K562 (cell line): ENCODE measurements around the gene C11orf91. TPM values are rescaled to one million over a fixed set of nuclear protein-coding genes. Genes with fewer than 3 reads are reported as not detected.

Experiments used
- ASH1L ChIP-seq: fragments of 450-650 bp; IDR thresholded peaks from 2 replicates; pipeline ENCODE4 v1.6.1; 2018; ENCODE audit warnings: borderline replicate concordance, mild to moderate bottlenecking, low read depth; ENCODE audit not compliant: partially characterized antibody
- DIDO1 ChIP-seq: fragments of 450-650 bp; IDR thresholded peaks from 2 replicates; pipeline ENCODE4 v1.6.1; 2016; ENCODE audit warnings: low read depth, missing biosample characterization, missing genetic modification characterization
- ERF ChIP-seq: fragments of 450-650 bp; formaldehyde crosslinking; IDR thresholded peaks from 2 replicates; pipeline ENCODE4 v1.4.0; 2020; ENCODE audit warnings: mild to moderate bottlenecking, mixed read lengths
- EZH2 ChIP-seq: IDR thresholded peaks from 2 replicates; pipeline ENCODE4 v1.6.1; 2012; ENCODE audit warnings: low read depth, mild to moderate bottlenecking, inconsistent platforms, low read length, borderline replicate concordance
- FOXM1 ChIP-seq, 2 experiments: fragments of 450-650 bp in 1 of 2; sonication (generic) in 1 of 2; formaldehyde crosslinking in 1 of 2; IDR thresholded peaks; 2 replicates each; pipeline versions ENCODE4 v1.6.1 to v1.9.0; 2017 to 2022; ENCODE audit warnings: low read depth in 2 of 2, mild to moderate bottlenecking in 2 of 2, missing genetic modification reagents in 1 of 2, moderate library complexity in 1 of 2
- GABPA ChIP-seq: fragments of 200-800 bp; sonication (Bioruptor generic); conservative IDR thresholded peaks from 2 replicates; pipeline ENCODE4 v1.6.1; 2016; ENCODE audit warnings: low read depth, missing genetic modification characterization, missing compliant biosample characterization
- MBD2 ChIP-seq: sonication (generic); IDR thresholded peaks from 2 replicates; pipeline ENCODE4 v1.6.1; 2016; ENCODE audit warnings: low read depth, borderline replicate concordance
- MTA3 ChIP-seq: fragments of 450-650 bp; formaldehyde crosslinking; IDR thresholded peaks from 2 replicates; pipeline ENCODE4 v1.6.1; 2017; ENCODE audit warnings: mild to moderate bottlenecking, borderline replicate concordance
- NFIX ChIP-seq: fragments of 250-450 bp; sonication (Bioruptor Pico); IDR thresholded peaks from 2 replicates; pipeline ENCODE4 v1.4.0; 2020; ENCODE audit warnings: low read depth, mild to moderate bottlenecking, moderate library complexity
- PHF20 ChIP-seq: fragments of 450-650 bp; IDR thresholded peaks from 2 replicates; pipeline ENCODE4 v1.6.1; 2018; ENCODE audit not compliant: partially characterized antibody
- PHTF2 ChIP-seq: fragments of 250-450 bp; sonication (Bioruptor Pico); IDR thresholded peaks from 2 replicates; pipeline ENCODE4 v1.5.0; 2021; ENCODE audit warnings: mild to moderate bottlenecking
- RB1 ChIP-seq: fragments of 450-650 bp; IDR thresholded peaks from 2 replicates; pipeline ENCODE4 v1.6.1; 2017; ENCODE audit warnings: low read depth, mild to moderate bottlenecking
- ZNF41 ChIP-seq: fragments of 250-450 bp; sonication (Bioruptor Pico); conservative IDR thresholded peaks from 2 replicates; pipeline ENCODE4 v1.4.0; 2020; ENCODE audit warnings: mild to moderate bottlenecking
- ZNF668 ChIP-seq: fragments of 250-450 bp; sonication (Bioruptor Pico); IDR thresholded peaks from 2 replicates; pipeline ENCODE4 v1.8.0; 2022; ENCODE audit warnings: mild to moderate bottlenecking, inconsistent platforms
- ZNF695 ChIP-seq: fragments of 450-650 bp; formaldehyde crosslinking; IDR thresholded peaks from 2 replicates; pipeline ENCODE4 v1.4.0; 2020; ENCODE audit warnings: mild to moderate bottlenecking, moderate library complexity
- polyA plus RNA-seq, 8 experiments: library from polyadenylated mRNA; depleted of rRNA in 4 of 8; stranded (reverse) in 5 of 8; unstranded in 3 of 8; fragments of >200 nt; fragmentation: Nextera tagmentation in 2 of 8; fragmentation: Illumina TruSeq in 1 of 8; extraction: Ambion mirVana in 2 of 8; extraction: Trizol in 1 of 8; gene quantifications; 2 replicates each; pipeline versions ENCODE4 v1.2.1 to v1.2.3, GENCODE V29; 2011 to 2014; ENCODE audit warnings: inconsistent platforms in 1 of 8, missing spikeins in 1 of 8
- total RNA-seq, 7 experiments: library from RNA; depleted of rRNA in 6 of 7; stranded (reverse); fragments of >200 nt in 6 of 7; fragmentation: Illumina TruSeq in 2 of 7; extraction: Trizol in 2 of 7; gene quantifications; 2 replicates each; pipeline versions ENCODE4 v1.2.1 to v1.2.3, GENCODE V29; 2011 to 2021; ENCODE audit warnings: low replicate concordance in 1 of 7
- TF ChIP-seq, protein P1 (sequence below), 2 experiments: fragments of 450-650 bp; IDR thresholded peaks; 2 replicates each; pipeline ENCODE4 v1.6.1; 2016
- TF ChIP-seq, protein P2 (sequence below): fragments of 450-650 bp; formaldehyde crosslinking; IDR thresholded peaks from 2 replicates; pipeline ENCODE4 v1.4.0; 2022; ENCODE audit warnings: missing genetic modification characterization
- TF ChIP-seq, protein P3 (sequence below), 2 experiments: fragments of 450-650 bp; formaldehyde crosslinking in 1 of 2; IDR thresholded peaks; 2 replicates each; pipeline versions ENCODE4 v1.4.0 to v1.6.1; 2014 to 2020; ENCODE audit warnings: mild to moderate bottlenecking in 2 of 2, borderline replicate concordance in 1 of 2, low read depth in 1 of 2

Gene C11orf91
- total and polyA plus RNA-seq, 9 of the 15 experiments (the other 6 are each of a cell fraction or from before 2014, with no cell fraction given) = not detected

DNA sequence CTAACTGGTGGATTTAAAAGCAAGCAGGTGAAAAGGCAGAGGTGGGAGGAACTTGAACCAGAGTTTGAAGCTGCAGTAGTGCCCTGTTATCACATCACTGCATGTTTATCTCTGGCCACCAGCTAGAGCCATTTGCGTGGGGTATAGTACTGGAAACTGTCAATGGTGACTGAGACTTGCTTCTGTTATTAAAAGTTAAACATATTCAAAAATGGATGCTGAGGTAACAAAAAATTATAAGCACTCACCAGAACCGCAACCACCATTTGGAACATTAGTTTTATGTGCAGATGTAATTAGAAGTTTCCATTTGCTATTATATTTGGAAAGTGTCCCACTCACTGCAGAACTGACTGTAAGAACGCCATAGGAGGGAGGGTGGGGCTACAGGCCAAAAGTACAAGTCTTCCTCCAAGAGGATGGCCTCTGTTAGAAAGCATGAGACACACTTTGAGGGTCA lies 36.8 kb upstream of the C11orf91 start (continued):
- TF ChIP-seq RB1 (no peak), ZNF668 (CRISPR knock-in tag) (no peak), EZH2 (no peak), ASH1L (no peak), PHF20 (no peak), NFIX (CRISPR knock-in tag) (no peak), GABPA (tag) (no peak), DIDO1 (tag) (no peak), FOXM1 (IDR thresholded peaks at IDR 0.05; ENCODE audit: low read depth) (peak; percentile 97), FOXM1 (CRISPR knock-in tag; IDR thresholded peaks at IDR 0.05; ENCODE audit: low read depth) (no peak), MBD2 (0 out of 2 replicates have a peak, but pooled peaks have one; percentile 43), PHTF2 (CRISPR knock-in tag) (no peak), ZNF41 (CRISPR knock-in tag) (no peak), ZNF695 (CRISPR knock-in tag) (no peak), MTA3 (0 out of 2 replicates have a peak, but pooled peaks have one; percentile 39), ERF (CRISPR knock-in tag) (no peak)
- TF ChIP-seq, protein P1, sequence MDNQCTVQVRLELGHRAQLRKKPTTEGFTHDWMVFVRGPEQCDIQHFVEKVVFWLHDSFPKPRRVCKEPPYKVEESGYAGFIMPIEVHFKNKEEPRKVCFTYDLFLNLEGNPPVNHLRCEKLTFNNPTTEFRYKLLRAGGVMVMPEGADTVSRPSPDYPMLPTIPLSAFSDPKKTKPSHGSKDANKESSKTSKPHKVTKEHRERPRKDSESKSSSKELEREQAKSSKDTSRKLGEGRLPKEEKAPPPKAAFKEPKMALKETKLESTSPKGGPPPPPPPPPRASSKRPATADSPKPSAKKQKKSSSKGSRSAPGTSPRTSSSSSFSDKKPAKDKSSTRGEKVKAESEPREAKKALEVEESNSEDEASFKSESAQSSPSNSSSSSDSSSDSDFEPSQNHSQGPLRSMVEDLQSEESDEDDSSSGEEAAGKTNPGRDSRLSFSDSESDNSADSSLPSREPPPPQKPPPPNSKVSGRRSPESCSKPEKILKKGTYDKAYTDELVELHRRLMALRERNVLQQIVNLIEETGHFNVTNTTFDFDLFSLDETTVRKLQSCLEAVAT (IDR thresholded peaks at IDR 0.05) = no peak
- TF ChIP-seq, protein P2, sequence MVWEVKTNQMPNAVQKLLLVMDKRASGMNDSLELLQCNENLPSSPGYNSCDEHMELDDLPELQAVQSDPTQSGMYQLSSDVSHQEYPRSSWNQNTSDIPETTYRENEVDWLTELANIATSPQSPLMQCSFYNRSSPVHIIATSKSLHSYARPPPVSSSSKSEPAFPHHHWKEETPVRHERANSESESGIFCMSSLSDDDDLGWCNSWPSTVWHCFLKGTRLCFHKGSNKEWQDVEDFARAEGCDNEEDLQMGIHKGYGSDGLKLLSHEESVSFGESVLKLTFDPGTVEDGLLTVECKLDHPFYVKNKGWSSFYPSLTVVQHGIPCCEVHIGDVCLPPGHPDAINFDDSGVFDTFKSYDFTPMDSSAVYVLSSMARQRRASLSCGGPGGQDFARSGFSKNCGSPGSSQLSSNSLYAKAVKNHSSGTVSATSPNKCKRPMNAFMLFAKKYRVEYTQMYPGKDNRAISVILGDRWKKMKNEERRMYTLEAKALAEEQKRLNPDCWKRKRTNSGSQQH (CRISPR knock-in tag) = no peak
- TF ChIP-seq, protein P3, sequence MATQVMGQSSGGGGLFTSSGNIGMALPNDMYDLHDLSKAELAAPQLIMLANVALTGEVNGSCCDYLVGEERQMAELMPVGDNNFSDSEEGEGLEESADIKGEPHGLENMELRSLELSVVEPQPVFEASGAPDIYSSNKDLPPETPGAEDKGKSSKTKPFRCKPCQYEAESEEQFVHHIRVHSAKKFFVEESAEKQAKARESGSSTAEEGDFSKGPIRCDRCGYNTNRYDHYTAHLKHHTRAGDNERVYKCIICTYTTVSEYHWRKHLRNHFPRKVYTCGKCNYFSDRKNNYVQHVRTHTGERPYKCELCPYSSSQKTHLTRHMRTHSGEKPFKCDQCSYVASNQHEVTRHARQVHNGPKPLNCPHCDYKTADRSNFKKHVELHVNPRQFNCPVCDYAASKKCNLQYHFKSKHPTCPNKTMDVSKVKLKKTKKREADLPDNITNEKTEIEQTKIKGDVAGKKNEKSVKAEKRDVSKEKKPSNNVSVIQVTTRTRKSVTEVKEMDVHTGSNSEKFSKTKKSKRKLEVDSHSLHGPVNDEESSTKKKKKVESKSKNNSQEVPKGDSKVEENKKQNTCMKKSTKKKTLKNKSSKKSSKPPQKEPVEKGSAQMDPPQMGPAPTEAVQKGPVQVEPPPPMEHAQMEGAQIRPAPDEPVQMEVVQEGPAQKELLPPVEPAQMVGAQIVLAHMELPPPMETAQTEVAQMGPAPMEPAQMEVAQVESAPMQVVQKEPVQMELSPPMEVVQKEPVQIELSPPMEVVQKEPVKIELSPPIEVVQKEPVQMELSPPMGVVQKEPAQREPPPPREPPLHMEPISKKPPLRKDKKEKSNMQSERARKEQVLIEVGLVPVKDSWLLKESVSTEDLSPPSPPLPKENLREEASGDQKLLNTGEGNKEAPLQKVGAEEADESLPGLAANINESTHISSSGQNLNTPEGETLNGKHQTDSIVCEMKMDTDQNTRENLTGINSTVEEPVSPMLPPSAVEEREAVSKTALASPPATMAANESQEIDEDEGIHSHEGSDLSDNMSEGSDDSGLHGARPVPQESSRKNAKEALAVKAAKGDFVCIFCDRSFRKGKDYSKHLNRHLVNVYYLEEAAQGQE (IDR thresholded peaks at IDR 0.05; ENCODE audit: borderline replicate concordance) = peak; percentile 21; the same call in 1 of the 2 replicates
- TF ChIP-seq, protein P3 (CRISPR knock-in tag; IDR thresholded peaks at IDR 0.05; ENCODE audit: low read depth) = no peak
